OCI-LY7 (cell line): Measurements from ENCODE around the gene ACADSB.

Experiments
- CTCF ChIP-seq: fragments of 200-600 bp; sonication (generic); conservative IDR thresholded peaks from 2 replicates; pipeline ENCODE4 v1.5.1; 2014; ENCODE audit warnings: mild to moderate bottlenecking, antibody characterized with exemption, low read length, moderate library complexity, mixed read lengths
- EZH2phosphoT487 ChIP-seq: fragments of 200-600 bp; sonication (generic); IDR thresholded peaks from 2 replicates; pipeline ENCODE4 v1.6.1; 2018; ENCODE audit warnings: low read depth, borderline replicate concordance, mild to moderate bottlenecking, mixed run types, antibody characterized with exemption, low read length, moderate library complexity, mixed read lengths

- TF ChIP-seq CTCF (no peak), EZH2phosphoT487 (no peak)
Observed at GRCh38 chr10:123097039-123097438, 88.2 kb downstream of the ACADSB start.
